IMR-90 (cell line): Measurements from ENCODE around the gene WASHC2C. TPM values are rescaled to one million over a fixed set of nuclear protein-coding genes. Genes with fewer than 3 reads are reported as not detected.
"Not testable (repeated sequence)": the region's sequence is repeated elsewhere in the genome, so short reads cannot be mapped to it uniquely, and the experiment has no call there.

ENCODE experiments used
- ATAC-seq: fragments of 200-7000 bp; cut with Tn5 transposase; 2 replicates; pipeline ENCODE4 v1.9.1; 2020; ENCODE audit warnings: low read depth, mild to moderate bottlenecking, moderate library complexity
- BruUV-seq: library from RNA; stranded (reverse); fragments of 400-500 nt; replicated peaks from 2 replicates; lab custom pipeline; 2021; lab: Mats Ljungman, UMichigan
- CTCF ChIA-PET: fragments of 300-600 bp; formaldehyde crosslinking; extraction: SDS; loops from one replicate; lab custom pipeline; 2021; ENCODE audit warnings: antibody characterized with exemption; lab: Yijun Ruan, JAX
- POLR2A ChIA-PET: fragments of 300-600 bp; sonication (Branson Sonifier 250); formaldehyde crosslinking; loops from one replicate; lab custom pipeline; 2022; ENCODE audit warnings: antibody characterized with exemption; ENCODE audit not compliant: unreplicated experiment; lab: Charles Lee
- DNase-seq: peaks from one replicate; pipeline ENCODE4 v3.0.0; 2013
- H2AFZ ChIP-seq: replicated peaks from 2 replicates; pipeline ENCODE3; 2013; ENCODE audit warnings: low read length, mild to moderate bottlenecking; ENCODE audit not compliant: poor library complexity
- H2AK5ac ChIP-seq: 2 replicates; pipeline ENCODE4 v1.6.1; 2013; ENCODE audit warnings: low read depth, low read length, inconsistent platforms
- H2AK9ac ChIP-seq: replicated peaks from 2 replicates; pipeline ENCODE3; 2013; ENCODE audit warnings: mild to moderate bottlenecking, low read depth, low read length, moderate library complexity; ENCODE audit not compliant: poor library complexity
- H2BK120ac ChIP-seq: 2 replicates; pipeline ENCODE4 v1.6.1; 2013; ENCODE audit warnings: low read depth, low read length, inconsistent platforms
- H2BK15ac ChIP-seq: 3 replicates; pipeline ENCODE4 v1.6.1; 2013; ENCODE audit warnings: low read depth, low read length, inconsistent platforms
- H2BK20ac ChIP-seq: 2 replicates; pipeline ENCODE4 v1.6.1; 2013; ENCODE audit warnings: low read depth, mild to moderate bottlenecking, inconsistent platforms, low read length, moderate library complexity
- H2BK5ac ChIP-seq: 2 replicates; pipeline ENCODE4 v1.6.1; 2013; ENCODE audit warnings: mild to moderate bottlenecking, low read depth, low read length, inconsistent platforms; ENCODE audit not compliant: poor library complexity, severe bottlenecking
- H3K14ac ChIP-seq: replicated peaks from 2 replicates; pipeline ENCODE4 v1.6.1; 2013; ENCODE audit warnings: low read depth, low read length, inconsistent platforms
- H3K18ac ChIP-seq: 2 replicates; pipeline ENCODE4 v1.6.1; 2013; ENCODE audit warnings: low read depth, low read length, control low read depth
- H3K23ac ChIP-seq: 2 replicates; pipeline ENCODE4 v1.6.1; 2013; ENCODE audit warnings: low read depth, low read length, inconsistent platforms
- H3K27ac ChIP-seq: 2 replicates; pipeline ENCODE4 v1.5.1; 2013; ENCODE audit warnings: mild to moderate bottlenecking, control low read depth, low read length; ENCODE audit not compliant: insufficient read depth
- H3K27me3 ChIP-seq: 2 replicates; pipeline ENCODE4 v1.6.1; 2013; ENCODE audit warnings: low read length; ENCODE audit not compliant: control insufficient read depth, insufficient read depth
- H3K36me3 ChIP-seq: 2 replicates; pipeline ENCODE4 v1.6.1; 2013; ENCODE audit warnings: low read length, mixed read lengths; ENCODE audit not compliant: control insufficient read depth, insufficient read depth
- H3K4ac ChIP-seq: 2 replicates; pipeline ENCODE4 v1.6.1; 2013; ENCODE audit warnings: low read depth, low read length, inconsistent platforms
- H3K4me1 ChIP-seq: 2 replicates; pipeline ENCODE4 v1.6.1; 2013; ENCODE audit warnings: low read length, mixed read lengths; ENCODE audit not compliant: control insufficient read depth, insufficient read depth
- H3K4me2 ChIP-seq: 2 replicates; pipeline ENCODE4 v1.6.1; 2013; ENCODE audit warnings: low read depth, mild to moderate bottlenecking, control low read depth, low read length, moderate library complexity
- H3K4me3 ChIP-seq: 2 replicates; pipeline ENCODE4 v1.5.1; 2013; ENCODE audit warnings: low read depth, mild to moderate bottlenecking, control low read depth, low read length, moderate library complexity; ENCODE audit not compliant: insufficient read depth
- H3K56ac ChIP-seq: 2 replicates; pipeline ENCODE4 v1.6.1; 2013; ENCODE audit warnings: low read length, inconsistent platforms; ENCODE audit not compliant: insufficient read depth; ENCODE audit errors: extremely low read depth
- H3K79me1 ChIP-seq, 2 experiments: 2 replicates each; pipeline ENCODE4 v1.6.1; 2013; ENCODE audit warnings: low read length in 2 of 2, inconsistent platforms in 1 of 2, low read depth in 1 of 2
- H3K9ac ChIP-seq: 2 replicates; pipeline ENCODE4 v1.6.1; 2013; ENCODE audit warnings: low read depth, low read length, control low read depth
- H3K9me1 ChIP-seq: 2 replicates; pipeline ENCODE4 v1.6.1; 2013; ENCODE audit warnings: low read length, inconsistent platforms; ENCODE audit not compliant: insufficient read depth
- H3K9me3 ChIP-seq: 2 replicates; pipeline ENCODE4 v1.6.1; 2013; ENCODE audit warnings: low read length; ENCODE audit not compliant: control insufficient read depth, insufficient read depth
- H4K20me1 ChIP-seq: 2 replicates; pipeline ENCODE4 v1.6.1; 2013; ENCODE audit warnings: low read length, inconsistent platforms; ENCODE audit not compliant: insufficient read depth
- H4K5ac ChIP-seq: 2 replicates; pipeline ENCODE4 v1.6.1; 2013; ENCODE audit warnings: mild to moderate bottlenecking, low read depth, low read length, control low read depth
- H4K8ac ChIP-seq, 2 experiments: 2 replicates each; pipeline ENCODE4 v1.6.1; 2013; ENCODE audit warnings: low read depth in 2 of 2, low read length in 2 of 2, control low read depth in 1 of 2, inconsistent platforms in 1 of 2
- H4K91ac ChIP-seq: 2 replicates; pipeline ENCODE4 v1.6.1; 2013; ENCODE audit warnings: low read depth, low read length, inconsistent platforms; ENCODE audit not compliant: insufficient read depth
- SMC3 ChIP-seq: fragments of 150-350 bp; IDR thresholded peaks from 2 replicates; pipeline ENCODE4 v1.6.1; 2016; ENCODE audit warnings: low read depth, mild to moderate bottlenecking, antibody characterized with exemption, low read length, moderate library complexity
- WGBS, 2 experiments: methylation state at CpG; one replicate each; pipeline versions ENCODE4 v1.1.5 to v1.1.7; 2013; ENCODE audit warnings: missing lambda C conversion rate in 2 of 2; ENCODE audit not compliant: insufficient read length in 1 of 2; ENCODE audit errors: extremely low coverage in 2 of 2; 5-methylcytosine and 5-hydroxymethylcytosine counted together
- dilution Hi-C: fragments of 300-500 bp; cut with HindIII; formaldehyde crosslinking; loops from one replicate; pipeline ENCODE4 v1.14.3; 2018; ENCODE audit warnings: low sequenced_read_pairs; ENCODE audit not compliant: unreplicated experiment
- in situ Hi-C: fragments of 300-500 bp; cut with MboI; formaldehyde crosslinking; loops from 3 replicates; pipeline ENCODE4 v1.14.3; 2019; ENCODE audit warnings: low sequenced_read_pairs, inconsistent platforms, mixed read lengths
- intact Hi-C: fragments of 100-400 bp; cut with micrococcal nuclease; formaldehyde crosslinking; loops from 2 replicates; pipeline ENCODE4 v1.10.0; 2022
- polyA plus RNA-seq, 3 experiments: library from polyadenylated mRNA; depleted of rRNA; stranded (reverse); fragments of >200 nt; gene quantifications; 2 replicates each; pipeline ENCODE4 v1.2.3, GENCODE V29; 2012; ENCODE audit warnings: low replicate concordance in 1 of 3
- total RNA-seq: library from RNA; depleted of rRNA; stranded (reverse); fragments of >200 nt; gene quantifications from 2 replicates; pipeline ENCODE4 v1.2.3, GENCODE V29; 2012
- TF ChIP-seq, protein P1 (sequence below): conservative IDR thresholded peaks from 2 replicates; pipeline ENCODE4 v1.5.1; 2012; ENCODE audit warnings: mild to moderate bottlenecking, low read depth, low read length, improper control_type of control experiment

The WASHC2C gene
- total and polyA plus RNA-seq, 2 of the 4 experiments (the other 2 are of a cell fraction) = 22.2 to 27.2 TPM

GRCh38 chr10:45734867-45735266, 7.8 kb downstream of the WASHC2C start:
- H3K9me1 ChIP-seq, H3K79me1 ChIP-seq, H4K8ac ChIP-seq, ATAC-seq, H3K36me3 ChIP-seq, H3K23ac ChIP-seq, H3K18ac ChIP-seq, H2AK5ac ChIP-seq, H2BK20ac ChIP-seq, H4K5ac ChIP-seq, H4K91ac ChIP-seq, H3K9ac ChIP-seq, H2AK9ac ChIP-seq, H3K27me3 ChIP-seq, CTCF ChIA-PET, H3K4ac ChIP-seq, H4K20me1 ChIP-seq, H3K9me3 ChIP-seq, H3K14ac ChIP-seq, H2BK15ac ChIP-seq, H2BK120ac ChIP-seq, H2AFZ ChIP-seq, H3K4me2 ChIP-seq, dilution Hi-C loops, intact Hi-C loops, H3K56ac ChIP-seq, DNase-seq, H3K4me1 ChIP-seq, H3K4me3 ChIP-seq, POLR2A ChIA-PET, H2BK5ac ChIP-seq, H3K27ac ChIP-seq, BruUV-seq, in situ Hi-C loops: not testable (repeated sequence)
- peak; percentile 19; the same call in 1 of the 2 replicates for TF ChIP-seq SMC3
- TF ChIP-seq, protein P1, sequence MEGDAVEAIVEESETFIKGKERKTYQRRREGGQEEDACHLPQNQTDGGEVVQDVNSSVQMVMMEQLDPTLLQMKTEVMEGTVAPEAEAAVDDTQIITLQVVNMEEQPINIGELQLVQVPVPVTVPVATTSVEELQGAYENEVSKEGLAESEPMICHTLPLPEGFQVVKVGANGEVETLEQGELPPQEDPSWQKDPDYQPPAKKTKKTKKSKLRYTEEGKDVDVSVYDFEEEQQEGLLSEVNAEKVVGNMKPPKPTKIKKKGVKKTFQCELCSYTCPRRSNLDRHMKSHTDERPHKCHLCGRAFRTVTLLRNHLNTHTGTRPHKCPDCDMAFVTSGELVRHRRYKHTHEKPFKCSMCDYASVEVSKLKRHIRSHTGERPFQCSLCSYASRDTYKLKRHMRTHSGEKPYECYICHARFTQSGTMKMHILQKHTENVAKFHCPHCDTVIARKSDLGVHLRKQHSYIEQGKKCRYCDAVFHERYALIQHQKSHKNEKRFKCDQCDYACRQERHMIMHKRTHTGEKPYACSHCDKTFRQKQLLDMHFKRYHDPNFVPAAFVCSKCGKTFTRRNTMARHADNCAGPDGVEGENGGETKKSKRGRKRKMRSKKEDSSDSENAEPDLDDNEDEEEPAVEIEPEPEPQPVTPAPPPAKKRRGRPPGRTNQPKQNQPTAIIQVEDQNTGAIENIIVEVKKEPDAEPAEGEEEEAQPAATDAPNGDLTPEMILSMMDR = 0 out of 2 replicates have a peak, but pooled peaks have one; percentile 19
- WGBS, 2 experiments = no CpG with 5 or more reads among the region's 1 CpG

GRCh38 chr10:45741559-45741958, 14.5 kb downstream of the WASHC2C start:
- H3K23ac ChIP-seq, H3K79me1 ChIP-seq, H2AK9ac ChIP-seq, H4K20me1 ChIP-seq, H3K14ac ChIP-seq, ATAC-seq, H2BK5ac ChIP-seq, dilution Hi-C loops, DNase-seq, H3K9ac ChIP-seq, H3K4me1 ChIP-seq, CTCF ChIA-PET, H3K27me3 ChIP-seq, H4K91ac ChIP-seq, intact Hi-C loops, H3K56ac ChIP-seq, POLR2A ChIA-PET, H3K4ac ChIP-seq, H4K5ac ChIP-seq, H3K4me2 ChIP-seq, H4K8ac ChIP-seq, H2AFZ ChIP-seq, H2BK20ac ChIP-seq, H3K18ac ChIP-seq, H3K9me3 ChIP-seq, H2BK120ac ChIP-seq, BruUV-seq, H3K4me3 ChIP-seq, in situ Hi-C loops, H2AK5ac ChIP-seq, H3K27ac ChIP-seq, H3K9me1 ChIP-seq, H3K36me3 ChIP-seq, H2BK15ac ChIP-seq: not testable (repeated sequence)
- no CpG with 5 or more reads among the region's 7 CpGs for WGBS, 2 experiments
